BE2C (cell line): ENCODE results near the gene ZNF512. TPM values are rescaled to one million over a fixed set of nuclear protein-coding genes. Genes with fewer than 3 reads are reported as not detected.
A peak's percentile ranks its signal among the peaks of the same experiment; 100 is the strongest.
"Not testable (repeated sequence)": the region's sequence is repeated elsewhere in the genome, so short reads cannot be mapped to it uniquely, and the experiment has no call there.

Source experiments
- DNase-seq: peaks from one replicate; pipeline ENCODE4 v3.0.0-alpha.2; 2020
- H3K27me3 ChIP-seq: fragments of 250-450 bp; sonication (Bioruptor Pico); 2 replicates; pipeline ENCODE4 v1.5.1; 2020; ENCODE audit warnings: mild to moderate bottlenecking
- H3K36me3 ChIP-seq: fragments of 250-450 bp; sonication (Bioruptor Pico); 2 replicates; pipeline ENCODE4 v1.5.1; 2020; ENCODE audit warnings: mild to moderate bottlenecking
- H3K4me1 ChIP-seq: fragments of 250-450 bp; sonication (Bioruptor Pico); 2 replicates; pipeline ENCODE4 v1.5.1; 2020
- H3K4me3 ChIP-seq: 2 replicates; pipeline ENCODE4 v1.5.1; 2011; ENCODE audit warnings: low read depth, low read length
- H3K9me3 ChIP-seq: fragments of 250-450 bp; sonication (Bioruptor Pico); 2 replicates; pipeline ENCODE4 v1.5.1; 2020
- CTCF ChIP-seq: IDR thresholded peaks from 2 replicates; pipeline ENCODE4 v1.5.1; 2012; ENCODE audit warnings: mild to moderate bottlenecking, low read depth, low read length
- polyA plus RNA-seq: library from polyadenylated mRNA; unstranded; fragments of >200 nt; gene quantifications from one replicate; pipeline ENCODE4 v1.2.1, GENCODE V29; 2012; ENCODE audit warnings: low read depth, missing spikeins; ENCODE audit not compliant: insufficient read length, insufficient read depth

Gene ZNF512, protein sequence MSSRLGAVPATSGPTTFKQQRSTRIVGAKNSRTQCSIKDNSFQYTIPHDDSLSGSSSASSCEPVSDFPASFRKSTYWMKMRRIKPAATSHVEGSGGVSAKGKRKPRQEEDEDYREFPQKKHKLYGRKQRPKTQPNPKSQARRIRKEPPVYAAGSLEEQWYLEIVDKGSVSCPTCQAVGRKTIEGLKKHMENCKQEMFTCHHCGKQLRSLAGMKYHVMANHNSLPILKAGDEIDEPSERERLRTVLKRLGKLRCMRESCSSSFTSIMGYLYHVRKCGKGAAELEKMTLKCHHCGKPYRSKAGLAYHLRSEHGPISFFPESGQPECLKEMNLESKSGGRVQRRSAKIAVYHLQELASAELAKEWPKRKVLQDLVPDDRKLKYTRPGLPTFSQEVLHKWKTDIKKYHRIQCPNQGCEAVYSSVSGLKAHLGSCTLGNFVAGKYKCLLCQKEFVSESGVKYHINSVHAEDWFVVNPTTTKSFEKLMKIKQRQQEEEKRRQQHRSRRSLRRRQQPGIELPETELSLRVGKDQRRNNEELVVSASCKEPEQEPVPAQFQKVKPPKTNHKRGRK
- 36.8 TPM for polyA plus RNA-seq

- no peak for TF ChIP-seq CTCF
- Histone ChIP-seq H3K9me3 (no peaks in the 10 kb centered on the region), H3K4me3 (peak within 1 kb of the TSS; percentile 100)
Observed at GRCh38 chr2:27582695-27583389, at the start of gene ZNF512. Gene ZNF512 (plus strand): TSS chr2:27583042. CDS start chr2:27583113, 71 bp downstream.

GRCh38 chr2:27537287-27537686 is 45.6 kb upstream of the ZNF512 start:
- H3K36me3 ChIP-seq, result no peaks in the 10 kb centered on the region
- TF ChIP-seq CTCF, result no peak
- no peak overlapping the region for H3K4me3 ChIP-seq
- no peaks in the 10 kb centered on the region for H3K9me3 ChIP-seq
- no peaks in the 10 kb centered on the region for H3K4me1 ChIP-seq
- 0 out of 2 replicates have a peak, but pooled peaks cover 3% of the 10 kb centered on the region for H3K27me3 ChIP-seq
- no peak for DNase-seq

More at GRCh38 chr2:27582695-27583389, at the start of gene ZNF512:
- Histone ChIP-seq H3K36me3 (no peaks in the 10 kb centered on the region), H3K4me1 (peaks cover 4% of the 10 kb centered on the region; the same call in 1 of the 2 replicates), H3K27me3 (no peaks in the 10 kb centered on the region)
- DNase-seq, result peak; percentile 99

DNA sequence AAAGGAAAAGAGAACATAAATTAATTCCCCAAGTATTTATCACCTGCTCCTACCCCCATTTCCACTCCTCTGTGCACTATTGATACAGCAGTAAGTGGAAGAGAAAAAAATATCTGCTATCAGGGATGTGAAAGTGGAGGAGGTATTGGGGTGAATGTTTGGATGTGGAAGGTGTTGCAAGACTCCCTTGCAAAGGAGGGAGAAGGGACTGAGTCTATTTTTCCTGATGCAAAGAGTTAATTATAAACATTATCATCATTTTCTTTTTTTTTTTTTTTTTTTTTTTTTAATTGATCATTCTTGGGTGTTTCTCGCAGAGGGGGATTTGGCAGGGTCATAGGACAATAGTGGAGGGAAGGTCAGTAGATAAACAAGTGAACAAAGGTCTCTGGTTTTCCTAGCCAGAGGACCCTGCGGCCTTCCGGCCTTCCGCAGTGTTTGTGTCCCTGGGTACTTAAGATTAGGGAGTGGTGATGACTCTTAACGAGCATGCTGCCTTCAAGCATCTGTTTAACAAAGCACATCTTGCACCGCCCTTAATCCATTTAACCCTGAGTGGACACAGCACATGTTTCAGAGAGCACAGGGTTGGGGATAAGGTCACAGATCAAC is 43.9 kb upstream of the ZNF512 start:
- DNase-seq, H3K36me3 ChIP-seq, H3K9me3 ChIP-seq, H3K27me3 ChIP-seq, H3K4me3 ChIP-seq, H3K4me1 ChIP-seq: not testable (repeated sequence)

DNA sequence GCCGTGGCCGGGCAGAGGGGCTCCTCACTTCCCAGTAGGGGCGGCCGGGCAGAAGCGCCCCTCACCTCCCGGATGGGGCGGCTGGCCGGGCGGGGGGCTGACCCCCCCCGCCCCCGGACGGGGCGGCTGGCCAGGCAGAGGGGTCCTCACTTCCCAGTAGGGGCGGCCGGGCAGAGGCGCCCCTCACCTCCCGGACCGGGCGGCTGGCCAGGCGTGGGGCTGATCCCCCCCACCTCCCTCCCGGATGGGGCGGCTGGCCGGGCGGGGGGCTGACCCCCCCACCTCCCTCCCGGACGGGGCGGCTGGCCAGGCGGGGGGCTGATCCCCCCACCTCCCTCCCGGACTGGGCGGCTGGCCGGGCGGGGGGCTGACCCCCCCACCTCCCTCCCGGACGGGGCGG is 43.2 kb upstream of the ZNF512 start:
- not testable (repeated sequence) for H3K9me3 ChIP-seq, H3K4me3 ChIP-seq, H3K4me1 ChIP-seq

DNA sequence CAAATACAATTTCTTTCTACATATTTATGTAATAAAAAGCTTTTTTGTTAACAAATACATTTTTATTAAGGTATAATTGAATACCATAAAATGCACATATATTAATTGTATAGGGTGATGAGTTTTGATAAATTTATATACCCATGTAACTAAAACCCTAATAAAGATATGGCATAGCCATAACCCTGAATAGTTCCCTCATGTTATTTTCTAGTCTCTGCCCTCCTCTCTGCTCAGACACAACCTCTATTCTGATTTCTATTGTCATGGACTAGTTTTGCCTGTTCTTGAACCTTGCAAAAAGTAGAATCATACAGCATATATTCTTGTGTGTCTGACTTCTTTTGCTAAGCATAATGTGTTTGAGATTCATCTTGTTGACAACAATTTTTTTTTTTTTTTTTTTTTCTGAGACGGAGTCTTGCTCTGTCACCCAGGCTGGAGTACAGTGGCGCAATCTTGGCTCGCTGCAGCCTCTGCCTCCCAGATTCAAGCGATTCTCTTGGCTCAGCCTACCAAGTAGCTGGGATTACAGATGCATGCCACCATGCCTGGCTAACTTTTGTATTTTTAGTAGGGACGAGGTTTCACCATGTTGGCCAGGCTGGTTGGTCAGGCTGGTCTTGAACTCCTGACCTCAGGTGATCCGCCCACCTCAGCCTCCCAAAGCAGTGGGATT is 38.6 kb upstream of the ZNF512 start:
- no peak for DNase-seq
- H3K27me3 ChIP-seq, result no peaks in the 10 kb centered on the region
- no peak for TF ChIP-seq CTCF

More for the DNA sequence above, 43.2 kb upstream of the ZNF512 start:
- H3K27me3 ChIP-seq, H3K36me3 ChIP-seq, DNase-seq: not testable (repeated sequence)

GRCh38 chr2:27545348-27546141 is 37.3 kb upstream of the ZNF512 start:
- Histone ChIP-seq H3K27me3 (no peaks in the 10 kb centered on the region), H3K36me3 (no peaks in the 10 kb centered on the region), H3K9me3 (no peaks in the 10 kb centered on the region), H3K4me1 (no peaks in the 10 kb centered on the region), H3K4me3 (no peak overlapping the region)
- DNase-seq, result no peak
- no peak for TF ChIP-seq CTCF

More for the DNA sequence above, 38.6 kb upstream of the ZNF512 start:
- Histone ChIP-seq H3K36me3 (no peaks in the 10 kb centered on the region), H3K4me1 (no peaks in the 10 kb centered on the region), H3K9me3 (no peaks in the 10 kb centered on the region), H3K4me3 (no peak overlapping the region)
